GM03348 (cell line): ENCODE data around the gene RCOR1.
"Not testable (repeated sequence)": the region's sequence is repeated elsewhere in the genome, so short reads cannot be mapped to it uniquely, and the experiment has no call there.

Experiments
- DNase-seq: peaks from one replicate; pipeline ENCODE4 v3.0.0; 2012; ENCODE audit warnings: low spot score

RCOR1 gene

GRCh38 chr14:102629808-102630350, 37.4 kb downstream of the RCOR1 start:
- DNase-seq = no peak

GRCh38 chr14:102630405-102630804, 38.0 kb downstream of the RCOR1 start:
- DNase-seq = no peak

GRCh38 chr14:102630881-102631280, 38.4 kb downstream of the RCOR1 start:
- no peak for DNase-seq

GRCh38 chr14:102633906-102634595, 41.6 kb downstream of the RCOR1 start:
- no peak for DNase-seq

- DNase-seq = not testable (repeated sequence)
These were observed 47.2 kb downstream of the RCOR1 start for GRCh38 chr14:102639611-102640010.

- no peak for DNase-seq
These were observed 52.1 kb downstream of the RCOR1 start for GRCh38 chr14:102644523-102644922.

- DNase-seq = no peak
These were observed 53.4 kb downstream of the RCOR1 start for GRCh38 chr14:102645746-102646440.

GRCh38 chr14:102646615-102647014, 54.2 kb downstream of the RCOR1 start:
- DNase-seq = no peak

GRCh38 chr14:102652194-102652593, 59.7 kb downstream of the RCOR1 start:
- no peak for DNase-seq

GRCh38 chr14:102654298-102654697, 61.8 kb downstream of the RCOR1 start:
- no peak for DNase-seq

- DNase-seq = peak; percentile 48
These were observed 62.7 kb downstream of the RCOR1 start for GRCh38 chr14:102655137-102655536.

GRCh38 chr14:102659797-102660196, 67.3 kb downstream of the RCOR1 start:
- peak; percentile 40 for DNase-seq

GRCh38 chr14:102661614-102662013, 69.2 kb downstream of the RCOR1 start:
- no peak for DNase-seq

- DNase-seq = no peak
These were observed 70.4 kb downstream of the RCOR1 start for GRCh38 chr14:102662636-102663430.

- DNase-seq = no peak
These were observed 71.0 kb downstream of the RCOR1 start for GRCh38 chr14:102663440-102663839.

GRCh38 chr14:102665621-102666020, 73.2 kb downstream of the RCOR1 start:
- DNase-seq = no peak

- no peak for DNase-seq
These were observed 74.2 kb downstream of the RCOR1 start for GRCh38 chr14:102666635-102667034.

GRCh38 chr14:102667703-102668102, 75.3 kb downstream of the RCOR1 start:
- no peak for DNase-seq

- DNase-seq = no peak
These were observed 75.9 kb downstream of the RCOR1 start for GRCh38 chr14:102668291-102668873.

GRCh38 chr14:102671410-102671809, 79.0 kb downstream of the RCOR1 start:
- DNase-seq = no peak

- DNase-seq = no peak
These were observed 80.0 kb downstream of the RCOR1 start for GRCh38 chr14:102672410-102672960.

- no peak for DNase-seq
These were observed 82.9 kb downstream of the RCOR1 start for GRCh38 chr14:102675396-102675795.
